PFSK-1 (cell line): Measurements from ENCODE around the gene SMAD3.

ENCODE experiments used
- POLR2AphosphoS5 ChIP-seq: IDR thresholded peaks from 2 replicates; pipeline ENCODE4 v1.6.1; 2012; ENCODE audit warnings: low read depth, mild to moderate bottlenecking, control low read depth, low read length, moderate library complexity
- SIN3A ChIP-seq: IDR thresholded peaks from 2 replicates; pipeline ENCODE4 v1.6.1; 2012; ENCODE audit warnings: mild to moderate bottlenecking, low read length, moderate library complexity, borderline replicate concordance; ENCODE audit not compliant: insufficient read depth
- TAF1 ChIP-seq: IDR thresholded peaks from 2 replicates; pipeline ENCODE4 v1.6.1; 2012; ENCODE audit warnings: low read length, control low read depth, borderline replicate concordance; ENCODE audit not compliant: insufficient read depth
- TF ChIP-seq, protein P1 (sequence below), 2 experiments: IDR thresholded peaks; 2 replicates each; pipeline versions ENCODE4 v1.6.1 to v1.8.0; 2011 to 2012; ENCODE audit warnings: low read depth in 2 of 2, low read length in 2 of 2, control low read depth in 1 of 2, inconsistent platforms in 1 of 2, mild to moderate bottlenecking in 1 of 2, moderate library complexity in 1 of 2; ENCODE audit not compliant: insufficient read depth in 1 of 2

GRCh38 chr15:67187351-67187854 lies 122.0 kb downstream of the SMAD3 start:
- TF ChIP-seq POLR2AphosphoS5 (no peak), SIN3A (no peak), TAF1 (no peak)
- TF ChIP-seq, protein P1, sequence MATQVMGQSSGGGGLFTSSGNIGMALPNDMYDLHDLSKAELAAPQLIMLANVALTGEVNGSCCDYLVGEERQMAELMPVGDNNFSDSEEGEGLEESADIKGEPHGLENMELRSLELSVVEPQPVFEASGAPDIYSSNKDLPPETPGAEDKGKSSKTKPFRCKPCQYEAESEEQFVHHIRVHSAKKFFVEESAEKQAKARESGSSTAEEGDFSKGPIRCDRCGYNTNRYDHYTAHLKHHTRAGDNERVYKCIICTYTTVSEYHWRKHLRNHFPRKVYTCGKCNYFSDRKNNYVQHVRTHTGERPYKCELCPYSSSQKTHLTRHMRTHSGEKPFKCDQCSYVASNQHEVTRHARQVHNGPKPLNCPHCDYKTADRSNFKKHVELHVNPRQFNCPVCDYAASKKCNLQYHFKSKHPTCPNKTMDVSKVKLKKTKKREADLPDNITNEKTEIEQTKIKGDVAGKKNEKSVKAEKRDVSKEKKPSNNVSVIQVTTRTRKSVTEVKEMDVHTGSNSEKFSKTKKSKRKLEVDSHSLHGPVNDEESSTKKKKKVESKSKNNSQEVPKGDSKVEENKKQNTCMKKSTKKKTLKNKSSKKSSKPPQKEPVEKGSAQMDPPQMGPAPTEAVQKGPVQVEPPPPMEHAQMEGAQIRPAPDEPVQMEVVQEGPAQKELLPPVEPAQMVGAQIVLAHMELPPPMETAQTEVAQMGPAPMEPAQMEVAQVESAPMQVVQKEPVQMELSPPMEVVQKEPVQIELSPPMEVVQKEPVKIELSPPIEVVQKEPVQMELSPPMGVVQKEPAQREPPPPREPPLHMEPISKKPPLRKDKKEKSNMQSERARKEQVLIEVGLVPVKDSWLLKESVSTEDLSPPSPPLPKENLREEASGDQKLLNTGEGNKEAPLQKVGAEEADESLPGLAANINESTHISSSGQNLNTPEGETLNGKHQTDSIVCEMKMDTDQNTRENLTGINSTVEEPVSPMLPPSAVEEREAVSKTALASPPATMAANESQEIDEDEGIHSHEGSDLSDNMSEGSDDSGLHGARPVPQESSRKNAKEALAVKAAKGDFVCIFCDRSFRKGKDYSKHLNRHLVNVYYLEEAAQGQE (IDR thresholded peaks at IDR 0.05; ENCODE audit: insufficient read depth in 1 of 2, low read depth in 2 of 2, low read length in 2 of 2), result no peak
